ENCODE measurements around the gene MRPL2.
A peak's percentile ranks its signal among the peaks of the same experiment; 100 is the strongest.

MRPL2 gene

DNA sequence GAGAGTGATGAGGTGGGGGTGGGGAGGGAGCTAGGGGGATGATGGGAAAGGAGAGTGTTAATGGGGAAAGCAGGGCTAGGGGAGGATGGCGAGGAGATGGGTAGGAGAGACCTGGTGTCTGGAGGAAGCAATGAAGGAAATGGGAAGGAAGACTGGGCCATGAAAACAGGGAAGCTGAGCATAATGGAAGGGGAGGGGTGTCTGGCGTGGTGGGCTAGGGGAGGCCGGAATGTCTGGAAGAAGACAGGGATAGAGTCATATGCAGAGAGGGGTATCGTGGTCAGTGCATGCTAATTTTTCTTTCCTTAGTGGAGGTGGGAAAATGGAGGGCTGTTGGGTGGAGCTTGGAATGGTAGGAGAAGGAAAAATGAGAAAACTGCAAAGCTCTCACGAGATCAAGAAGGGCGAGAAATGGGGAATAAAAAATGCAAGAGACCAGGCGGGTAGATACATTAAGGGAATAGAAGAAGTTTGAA, 44.8 kb downstream of the MRPL2 start:
- in situ Hi-C loops (cut with HindIII; ENCODE audit: low sequenced_read_pairs), result no loop called here
- DNase-seq (ENCODE audit: low read depth, low spot score), result peak; percentile 37
- peak overlapping the region; percentile 96 for H3K4me3 ChIP-seq (ENCODE audit: low read depth, low read length)
- TF ChIP-seq, protein P1, sequence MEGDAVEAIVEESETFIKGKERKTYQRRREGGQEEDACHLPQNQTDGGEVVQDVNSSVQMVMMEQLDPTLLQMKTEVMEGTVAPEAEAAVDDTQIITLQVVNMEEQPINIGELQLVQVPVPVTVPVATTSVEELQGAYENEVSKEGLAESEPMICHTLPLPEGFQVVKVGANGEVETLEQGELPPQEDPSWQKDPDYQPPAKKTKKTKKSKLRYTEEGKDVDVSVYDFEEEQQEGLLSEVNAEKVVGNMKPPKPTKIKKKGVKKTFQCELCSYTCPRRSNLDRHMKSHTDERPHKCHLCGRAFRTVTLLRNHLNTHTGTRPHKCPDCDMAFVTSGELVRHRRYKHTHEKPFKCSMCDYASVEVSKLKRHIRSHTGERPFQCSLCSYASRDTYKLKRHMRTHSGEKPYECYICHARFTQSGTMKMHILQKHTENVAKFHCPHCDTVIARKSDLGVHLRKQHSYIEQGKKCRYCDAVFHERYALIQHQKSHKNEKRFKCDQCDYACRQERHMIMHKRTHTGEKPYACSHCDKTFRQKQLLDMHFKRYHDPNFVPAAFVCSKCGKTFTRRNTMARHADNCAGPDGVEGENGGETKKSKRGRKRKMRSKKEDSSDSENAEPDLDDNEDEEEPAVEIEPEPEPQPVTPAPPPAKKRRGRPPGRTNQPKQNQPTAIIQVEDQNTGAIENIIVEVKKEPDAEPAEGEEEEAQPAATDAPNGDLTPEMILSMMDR (IDR thresholded peaks at IDR 0.05; ENCODE audit: low read depth, low read length), result no peak

DNA sequence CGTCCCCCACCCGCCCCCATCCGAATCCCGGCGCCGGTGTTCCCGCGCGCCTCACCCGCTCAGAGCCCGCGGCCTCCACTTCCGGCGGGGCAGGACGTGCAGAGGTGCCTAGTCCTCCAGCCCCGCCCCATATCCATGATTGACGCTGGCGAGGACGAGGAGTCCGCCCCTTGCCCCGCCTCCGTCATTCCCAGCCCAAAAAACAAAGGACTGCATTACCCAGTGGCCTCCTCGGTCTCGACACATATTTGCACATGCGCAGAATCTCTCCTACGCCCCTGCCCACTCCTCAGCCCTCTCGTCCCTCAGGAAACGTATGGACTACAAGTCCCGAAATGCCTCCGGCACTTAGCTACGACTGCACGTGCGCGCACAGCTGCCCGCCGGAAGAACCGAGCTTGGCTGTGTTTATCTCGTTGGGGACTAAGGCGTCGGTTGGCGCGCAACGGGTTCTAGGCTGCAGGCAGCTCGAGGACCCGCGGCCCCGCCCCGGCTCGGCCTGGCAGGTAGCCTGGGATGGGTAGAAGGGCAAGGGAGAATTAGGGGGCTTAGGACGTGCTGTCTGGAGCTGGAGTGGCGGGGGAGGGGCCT, 45.3 kb downstream of the MRPL2 start, which contains the start of the genes KLHDC3 and MEA1:
Gene KLHDC3 (plus strand): TSS at position 407 of the 591 bp plus-strand sequence. CDS start 2,944 bp downstream, outside the sequence.
Gene MEA1 (minus strand): TSS at position 104 of the 591 bp plus-strand sequence. CDS start 133 bp downstream, outside the sequence.
- in situ Hi-C loops (cut with HindIII; ENCODE audit: low sequenced_read_pairs), result no loop called here
- DNase-seq (ENCODE audit: low read depth, low spot score), result peak; percentile 100
- H3K4me3 ChIP-seq (ENCODE audit: low read depth, low read length), result peak within 1 kb of the TSS; percentile 96
- TF ChIP-seq, protein P1 (IDR thresholded peaks at IDR 0.05; ENCODE audit: low read depth, low read length), result no peak

DNA sequence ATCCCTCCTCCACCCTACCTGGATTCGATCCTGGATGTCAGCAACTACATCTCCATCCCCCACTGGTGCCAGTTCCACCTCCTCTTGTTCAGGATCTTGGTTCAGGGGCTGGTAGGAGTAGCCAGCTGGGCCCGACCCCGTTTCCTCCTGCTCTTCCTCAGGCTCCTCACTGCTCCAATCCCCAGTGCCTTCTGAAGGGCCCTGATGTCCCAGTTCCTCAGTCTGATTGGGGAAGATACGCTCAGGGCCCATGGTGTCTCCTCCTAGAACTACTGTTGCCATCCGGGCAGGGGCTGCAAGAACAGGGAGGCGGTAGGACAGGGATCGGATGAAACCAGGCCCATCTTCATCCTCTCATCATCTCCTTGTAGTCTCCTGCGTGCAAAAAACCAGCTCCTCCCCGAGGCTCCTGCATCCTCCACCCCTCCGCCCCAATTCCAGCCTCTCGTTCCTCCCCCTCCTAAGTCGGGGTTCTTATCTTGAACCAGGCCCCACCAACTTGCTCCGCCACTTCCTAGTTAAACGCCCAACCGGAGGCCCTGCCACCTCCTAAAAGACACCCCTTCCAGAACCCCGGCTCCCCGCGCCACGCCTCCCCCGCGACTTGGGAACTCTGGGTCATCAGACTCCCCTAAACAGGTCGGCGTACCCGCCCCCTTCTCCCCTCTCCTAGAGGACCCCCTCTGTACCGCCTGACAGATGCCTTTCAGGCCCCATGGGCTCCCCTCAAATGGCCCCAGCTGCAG, 46.0 kb downstream of the MRPL2 start:
- no peak for DNase-seq (ENCODE audit: low read depth, low spot score)
- in situ Hi-C loops (cut with HindIII; ENCODE audit: low sequenced_read_pairs), result no loop called here
- H3K4me3 ChIP-seq (ENCODE audit: low read depth, low read length), result peak overlapping the region; percentile 96
- TF ChIP-seq, protein P1 (IDR thresholded peaks at IDR 0.05; ENCODE audit: low read depth, low read length), result no peak

DNA sequence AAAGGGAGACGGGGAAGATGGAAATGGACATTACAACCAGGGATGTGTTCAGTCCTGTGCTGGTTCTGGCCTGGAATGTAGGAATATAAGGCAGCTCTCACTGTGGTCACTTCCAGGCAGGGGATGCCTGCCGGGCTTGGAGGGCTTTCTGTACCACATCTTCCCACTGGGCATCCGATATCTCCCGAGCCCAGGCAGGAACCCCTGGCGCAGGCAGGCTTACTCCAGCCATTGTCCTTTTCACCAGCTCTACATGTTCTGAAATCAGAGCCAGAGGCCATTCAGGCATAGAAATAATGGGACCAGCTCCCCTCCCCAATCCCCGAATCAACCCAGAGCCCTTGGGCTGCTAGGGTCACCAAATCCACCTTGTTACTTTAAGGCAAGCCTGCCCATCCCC, 46.9 kb downstream of the MRPL2 start:
- no peak overlapping the region for H3K4me3 ChIP-seq (ENCODE audit: low read depth, low read length)
- DNase-seq (ENCODE audit: low read depth, low spot score), result no peak
- TF ChIP-seq, protein P1 (IDR thresholded peaks at IDR 0.05; ENCODE audit: low read depth, low read length), result no peak
- in situ Hi-C loops (cut with HindIII; ENCODE audit: low sequenced_read_pairs), result no loop called here

DNA sequence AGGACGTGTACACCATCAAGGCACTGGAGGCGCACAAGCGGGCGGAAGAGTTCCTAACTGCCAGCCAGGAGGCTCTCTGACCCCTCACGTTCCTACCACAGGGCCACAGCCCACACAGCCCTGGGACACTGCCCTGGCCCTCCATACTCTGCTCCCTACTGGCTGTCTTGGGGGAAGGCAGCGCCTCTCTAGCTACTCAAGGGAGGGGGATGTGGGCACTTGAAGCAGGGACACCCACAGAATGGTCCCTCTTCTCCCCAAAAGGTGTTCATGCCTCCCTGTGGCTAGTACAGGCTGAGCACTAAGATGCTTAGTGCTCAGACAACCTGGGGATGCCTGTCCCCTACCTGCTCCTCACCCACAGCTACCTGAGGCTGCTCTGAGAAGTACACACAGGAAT, 48.0 kb downstream of the MRPL2 start:
- in situ Hi-C loops (cut with HindIII; ENCODE audit: low sequenced_read_pairs), result no loop called here
- no peak for DNase-seq (ENCODE audit: low read depth, low spot score)
- TF ChIP-seq, protein P1 (IDR thresholded peaks at IDR 0.05; ENCODE audit: low read depth, low read length), result no peak
- no peak overlapping the region for H3K4me3 ChIP-seq (ENCODE audit: low read depth, low read length)

DNA sequence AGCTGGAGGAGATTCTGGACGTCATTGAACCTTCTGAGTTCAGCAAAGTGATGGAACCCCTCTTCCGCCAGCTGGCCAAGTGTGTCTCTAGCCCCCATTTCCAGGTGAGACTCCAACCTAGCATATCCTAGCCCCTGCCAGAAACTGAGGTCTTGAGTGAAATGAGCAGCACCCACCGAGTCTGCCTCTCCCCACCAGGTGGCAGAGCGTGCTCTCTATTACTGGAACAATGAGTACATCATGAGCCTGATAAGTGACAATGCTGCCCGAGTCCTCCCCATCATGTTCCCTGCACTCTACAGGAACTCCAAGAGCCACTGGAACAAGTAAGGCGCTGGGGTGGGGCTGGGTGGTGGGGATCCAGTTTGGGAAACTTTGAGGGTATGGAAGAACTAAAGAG, 50.1 kb downstream of the MRPL2 start:
- TF ChIP-seq, protein P1 (IDR thresholded peaks at IDR 0.05; ENCODE audit: low read depth, low read length), result peak; percentile 60
- DNase-seq (ENCODE audit: low read depth, low spot score), result peak; percentile 19
- in situ Hi-C loops (cut with HindIII; ENCODE audit: low sequenced_read_pairs), result no loop called here
- no peak overlapping the region for H3K4me3 ChIP-seq (ENCODE audit: low read depth, low read length)
